Esophagus muscularis mucosa (tissue), 4 donors: ENCODE measurements around the gene SORCS2. TPM values are rescaled to one million over a fixed set of nuclear protein-coding genes. Genes with fewer than 3 reads are reported as not detected.

Experiments
- DNase-seq: peaks from one replicate; pipeline ENCODE4 v3.0.0-alpha.2; 2017; ENCODE audit errors: extremely low spot score
- H3K27ac ChIP-seq, 4 donors: fragments of 200-600 bp; sonication (generic); replicated peaks in 1 of 4; 1 replicate in 3 of 4; 2 replicates in 1 of 4; pipeline ENCODE4 v1.5.1; 2016 to 2019; ENCODE audit warnings: mild to moderate bottlenecking in 1 of 4
- H3K27me3 ChIP-seq, 4 donors: fragments of 200-600 bp; sonication (generic); one replicate each; pipeline versions ENCODE4 v1.5.1 to v1.6.0; 2016 to 2019
- H3K36me3 ChIP-seq, 4 donors: fragments of 200-600 bp; sonication (generic); one replicate each; pipeline ENCODE4 v1.5.1; 2016 to 2019
- H3K4me1 ChIP-seq, 4 donors: fragments of 200-600 bp; sonication (generic); one replicate each; pipeline ENCODE4 v1.5.1; 2016 to 2019
- H3K4me3 ChIP-seq, 4 donors: fragments of 200-600 bp; sonication (generic); 1 replicate in 2 of 4; 2 replicates in 2 of 4; pipeline ENCODE4 v1.5.1; 2016 to 2019; ENCODE audit warnings: mild to moderate bottlenecking in 4 of 4, moderate library complexity in 1 of 4
- H3K9me3 ChIP-seq, 4 donors: fragments of 200-600 bp; sonication (generic); 1 replicate in 3 of 4; 2 replicates in 1 of 4; pipeline ENCODE4 v1.5.1; 2016 to 2019
- EP300 ChIP-seq: sonication (generic); formaldehyde crosslinking; IDR thresholded peaks from one replicate; pipeline ENCODE4 v1.6.1; 2017; ENCODE audit warnings: antibody characterized with exemption
- POLR2A ChIP-seq: fragments of 450-650 bp; IDR thresholded peaks from one replicate; pipeline ENCODE4 v1.6.1; 2017; ENCODE audit warnings: antibody characterized with exemption, moderate library complexity, mild to moderate bottlenecking, low read depth
- POLR2AphosphoS5 ChIP-seq, 2 donors: sonication (generic); formaldehyde crosslinking; IDR thresholded peaks; one replicate each; pipeline ENCODE4 v1.6.1; 2017; ENCODE audit warnings: antibody characterized with exemption in 2 of 2
- WGBS: methylation state at CpG from one replicate; pipeline ENCODE4 v1.1.5; 2018; 5-methylcytosine and 5-hydroxymethylcytosine counted together
- intact Hi-C: fragments of 100-400 bp; cut with DNase I; formaldehyde crosslinking; loops from one replicate; pipeline ENCODE4 v1.15.1; 2023
- total RNA-seq, 4 donors: library from RNA; depleted of rRNA; stranded (reverse); fragments of >200 nt; gene quantifications; one replicate each; pipeline versions ENCODE4 v1.1.0 to v1.2.1, GENCODE V29; 2016
- TF ChIP-seq, protein P1 (sequence below), 3 experiments: fragments of 200-600 bp in 2 of 3; fragments of 450-650 bp in 1 of 3; sonication (generic) in 2 of 3; IDR thresholded peaks; one replicate each; pipeline ENCODE4 v1.5.1; 2017 to 2019; ENCODE audit warnings: antibody characterized with exemption in 3 of 3, mild to moderate bottlenecking in 2 of 3, moderate library complexity in 1 of 3

SORCS2 gene
- total RNA-seq, 4 donors from 2014 or later = 3.3 to 10.1 (median 4.3) TPM

DNA sequence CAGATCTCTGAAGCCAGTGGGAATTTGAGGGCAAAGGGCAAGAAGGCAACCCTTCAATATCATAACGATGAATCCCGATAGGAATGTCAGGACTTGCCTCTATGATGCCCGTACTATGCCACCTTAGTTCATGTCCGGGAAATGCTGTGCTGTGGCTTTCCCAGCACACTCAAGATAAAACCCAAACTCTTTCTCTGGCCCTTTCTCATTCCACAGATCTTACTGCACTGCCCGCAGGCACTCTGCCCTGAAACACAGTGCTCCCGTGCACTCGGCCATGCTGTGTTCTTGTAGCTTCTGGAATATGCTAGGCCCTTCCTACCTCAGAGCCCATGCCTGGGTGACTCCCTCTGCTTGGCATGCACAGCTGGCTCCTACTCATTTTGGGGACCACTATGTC is 26.3 kb downstream of the SORCS2 start:
- Histone ChIP-seq H3K27me3 (no peaks in the 10 kb centered on the region), H3K4me3 (no peak overlapping the region)

DNA sequence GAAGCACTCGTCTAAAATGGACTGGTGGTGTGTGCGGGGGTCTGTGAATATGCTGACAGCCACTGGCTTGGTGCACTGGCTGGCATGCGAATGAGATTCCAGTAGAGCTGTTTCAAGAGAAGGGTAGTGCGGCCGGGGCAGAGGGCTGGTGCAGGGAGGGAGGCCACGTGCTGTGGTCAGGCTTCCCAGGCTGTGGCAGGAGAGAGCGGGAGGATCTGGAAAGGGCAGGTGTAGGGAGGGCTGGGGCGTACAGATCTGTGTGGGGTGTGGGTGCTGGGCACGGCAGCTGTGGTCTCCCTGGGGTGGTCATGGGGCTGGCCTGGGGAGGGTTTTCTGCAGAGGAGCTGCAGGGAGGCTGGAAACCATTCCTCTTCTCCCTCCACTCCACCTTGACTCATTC is 30.2 kb downstream of the SORCS2 start:
- Histone ChIP-seq H3K4me1 (peaks cover 0 to 28% (median 16%) of the 10 kb centered on the region in 4 donors), H3K27me3 (no peaks in the 10 kb centered on the region), H3K36me3 (no peaks in the 10 kb centered on the region), H3K27ac (no peak overlapping the region), H3K9me3 (no peaks in the 10 kb centered on the region), H3K4me3 (no peak overlapping the region)
- intact Hi-C loops = no loop called here
- DNase-seq = no peak
- TF ChIP-seq, protein P1, sequence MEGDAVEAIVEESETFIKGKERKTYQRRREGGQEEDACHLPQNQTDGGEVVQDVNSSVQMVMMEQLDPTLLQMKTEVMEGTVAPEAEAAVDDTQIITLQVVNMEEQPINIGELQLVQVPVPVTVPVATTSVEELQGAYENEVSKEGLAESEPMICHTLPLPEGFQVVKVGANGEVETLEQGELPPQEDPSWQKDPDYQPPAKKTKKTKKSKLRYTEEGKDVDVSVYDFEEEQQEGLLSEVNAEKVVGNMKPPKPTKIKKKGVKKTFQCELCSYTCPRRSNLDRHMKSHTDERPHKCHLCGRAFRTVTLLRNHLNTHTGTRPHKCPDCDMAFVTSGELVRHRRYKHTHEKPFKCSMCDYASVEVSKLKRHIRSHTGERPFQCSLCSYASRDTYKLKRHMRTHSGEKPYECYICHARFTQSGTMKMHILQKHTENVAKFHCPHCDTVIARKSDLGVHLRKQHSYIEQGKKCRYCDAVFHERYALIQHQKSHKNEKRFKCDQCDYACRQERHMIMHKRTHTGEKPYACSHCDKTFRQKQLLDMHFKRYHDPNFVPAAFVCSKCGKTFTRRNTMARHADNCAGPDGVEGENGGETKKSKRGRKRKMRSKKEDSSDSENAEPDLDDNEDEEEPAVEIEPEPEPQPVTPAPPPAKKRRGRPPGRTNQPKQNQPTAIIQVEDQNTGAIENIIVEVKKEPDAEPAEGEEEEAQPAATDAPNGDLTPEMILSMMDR (IDR thresholded peaks at IDR 0.05) = no peak
- no peak for TF ChIP-seq POLR2A
- TF ChIP-seq EP300 = no peak
- no peak for TF ChIP-seq POLR2AphosphoS5 (IDR thresholded peaks at IDR 0.05)
- 89% methylated on average over 9 of the region's 9 CpGs for WGBS

More for the DNA sequence above, 26.3 kb downstream of the SORCS2 start:
- Histone ChIP-seq H3K4me1 (peaks cover 0 to 27% (median 16%) of the 10 kb centered on the region in 4 donors), H3K9me3 (peaks cover 0 to 8% (median 4%) of the 10 kb centered on the region in 4 donors), H3K36me3 (no peaks in the 10 kb centered on the region), H3K27ac (no peak overlapping the region)
- 90% methylated on average over 5 of the region's 7 CpGs for WGBS
- no peak for DNase-seq
- intact Hi-C loops = no loop called here
- no peak for TF ChIP-seq POLR2A

DNA sequence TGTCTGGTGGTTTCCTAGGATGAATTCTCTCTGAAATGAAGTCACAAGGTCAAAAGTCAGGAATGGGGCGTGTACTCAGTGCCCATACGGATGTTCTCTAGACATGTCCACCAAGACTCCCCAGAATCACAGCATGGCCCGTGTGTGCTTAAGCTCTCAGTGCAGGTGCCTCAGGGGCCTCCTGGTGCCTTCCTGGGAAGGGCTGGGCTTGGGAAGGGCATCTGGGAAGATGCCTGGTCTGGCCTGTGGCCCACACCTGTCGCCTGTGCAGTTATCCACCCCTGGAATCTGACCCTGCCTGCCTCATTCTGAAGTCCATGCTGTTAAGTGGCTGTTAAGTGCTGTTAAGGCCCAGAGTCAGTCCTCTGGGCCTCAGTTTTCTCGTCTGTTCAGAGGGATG is 31.2 kb downstream of the SORCS2 start:
- DNase-seq = no peak
- WGBS = 84% methylated on average over 4 of the region's 5 CpGs
- intact Hi-C loops = no loop called here
- Histone ChIP-seq H3K4me1 (peaks cover 0 to 20% (median 10%) of the 10 kb centered on the region in 4 donors), H3K36me3 (no peaks in the 10 kb centered on the region), H3K9me3 (no peaks in the 10 kb centered on the region), H3K27me3 (no peaks in the 10 kb centered on the region), H3K27ac (no peak overlapping the region), H3K4me3 (no peak overlapping the region)
- TF ChIP-seq, protein P1 (IDR thresholded peaks at IDR 0.05) = no peak
- no peak for TF ChIP-seq POLR2A
- no peak for TF ChIP-seq POLR2AphosphoS5 (IDR thresholded peaks at IDR 0.05)
- no peak for TF ChIP-seq EP300

DNA sequence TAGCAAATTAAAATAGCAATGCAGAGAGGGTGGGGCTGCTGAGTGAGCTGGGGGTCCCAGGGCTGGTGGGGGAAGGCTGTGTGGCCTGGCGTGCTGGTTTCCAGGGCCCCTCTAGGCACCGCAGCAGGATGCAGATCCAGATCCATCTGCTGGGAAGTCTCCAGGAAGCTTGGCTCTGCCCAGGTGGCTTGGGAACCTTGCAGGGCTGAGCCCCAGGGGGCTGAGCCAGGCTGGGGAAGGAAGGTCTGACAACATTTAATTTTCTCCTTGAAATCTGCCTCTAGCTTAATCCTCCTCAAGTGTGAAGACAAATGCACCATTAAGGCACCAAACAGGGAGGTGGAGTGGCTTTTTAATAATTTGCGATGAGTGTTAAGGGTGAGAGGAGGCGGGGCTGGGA is 31.7 kb downstream of the SORCS2 start:
- intact Hi-C loops = no loop called here
- H3K36me3 ChIP-seq = no peaks in the 10 kb centered on the region
- no peak for DNase-seq
- H3K4me3 ChIP-seq = no peak overlapping the region
- WGBS = 91% methylated on average over 4 of the region's 4 CpGs
- H3K27ac ChIP-seq = no peak overlapping the region
- no peaks in the 10 kb centered on the region for H3K9me3 ChIP-seq
- TF ChIP-seq POLR2AphosphoS5 (IDR thresholded peaks at IDR 0.05) (no peak), POLR2A (no peak), EP300 (no peak)
- TF ChIP-seq, protein P1 (IDR thresholded peaks at IDR 0.05) = no peak
- H3K27me3 ChIP-seq = no peaks in the 10 kb centered on the region
- peaks cover 0 to 17% (median 10%) of the 10 kb centered on the region in 4 donors for H3K4me1 ChIP-seq

DNA sequence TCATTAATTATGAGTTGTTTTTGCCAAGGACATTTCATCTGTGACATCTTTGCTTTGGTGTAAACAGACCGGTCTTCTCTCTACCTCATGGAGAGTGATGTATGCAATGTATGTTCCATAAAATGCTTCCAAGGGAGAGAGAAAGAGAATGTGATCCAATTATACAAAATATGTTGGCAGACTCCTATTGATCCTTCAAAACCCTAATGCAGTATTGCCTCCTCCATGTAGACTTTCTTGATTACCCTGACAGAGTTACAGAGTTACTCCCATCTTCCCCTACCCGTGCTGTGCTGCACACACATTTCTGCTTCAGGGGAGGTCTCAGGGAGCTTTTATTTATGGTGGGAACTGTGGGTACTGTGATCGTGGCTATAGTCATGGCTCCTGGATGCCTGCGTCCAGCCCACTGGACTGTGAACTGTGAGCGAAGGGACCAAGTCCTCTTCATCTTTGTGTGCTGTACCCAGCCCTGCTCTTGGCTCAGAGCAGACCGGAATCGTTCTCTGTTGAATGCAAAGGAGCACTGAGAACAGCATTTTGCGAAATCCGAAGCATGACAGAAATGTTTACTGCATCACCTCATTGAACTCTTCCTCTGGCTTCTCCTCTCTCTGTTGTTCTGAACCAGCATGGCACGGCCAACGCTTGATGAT is 32.7 kb downstream of the SORCS2 start:
- WGBS = 85% methylated on average over 11 of the region's 11 CpGs
- TF ChIP-seq, protein P1 (IDR thresholded peaks at IDR 0.05) = no peak
- TF ChIP-seq POLR2AphosphoS5 (IDR thresholded peaks at IDR 0.05) (no peak), POLR2A (no peak)

More for the DNA sequence above, 32.7 kb downstream of the SORCS2 start:
- intact Hi-C loops = no loop called here
- Histone ChIP-seq H3K27ac (no peak overlapping the region), H3K4me1 (peaks cover 0 to 17% (median 10%) of the 10 kb centered on the region in 4 donors), H3K36me3 (no peaks in the 10 kb centered on the region), H3K9me3 (no peaks in the 10 kb centered on the region), H3K4me3 (no peak overlapping the region), H3K27me3 (no peaks in the 10 kb centered on the region)
- DNase-seq = no peak
